ENCODE data around the gene CEACAM20.
A peak's percentile ranks its signal among the peaks of the same experiment; 100 is the strongest.
"Not testable (repeated sequence)": the region's sequence is repeated elsewhere in the genome, so short reads cannot be mapped to it uniquely, and the experiment has no call there.

CEACAM20 gene

DNA sequence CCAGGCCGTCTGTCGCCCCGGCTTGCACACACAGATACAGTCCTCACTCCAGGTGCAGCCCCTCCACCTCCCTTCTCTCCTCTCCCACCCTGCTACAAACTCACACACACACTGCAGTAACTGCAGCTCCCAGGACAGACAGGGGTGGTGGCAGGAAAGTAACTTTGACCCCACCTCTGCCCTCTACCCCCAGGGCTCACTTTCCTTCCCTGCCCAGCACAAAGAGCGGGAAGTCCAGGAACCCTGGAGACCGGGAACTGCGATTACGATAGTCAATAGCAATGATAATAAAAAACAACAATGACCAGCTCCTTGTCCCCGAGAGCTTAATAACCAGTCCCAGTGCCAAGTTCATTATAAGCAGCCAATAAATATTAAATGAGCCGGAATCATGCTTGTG is at the start of gene CEACAM20:
CEACAM20 (minus strand) TSS at position 140 of the 400 bp plus-strand sequence. CDS start 166 bp downstream, outside the sequence.
- DNase-seq = no peak

DNA sequence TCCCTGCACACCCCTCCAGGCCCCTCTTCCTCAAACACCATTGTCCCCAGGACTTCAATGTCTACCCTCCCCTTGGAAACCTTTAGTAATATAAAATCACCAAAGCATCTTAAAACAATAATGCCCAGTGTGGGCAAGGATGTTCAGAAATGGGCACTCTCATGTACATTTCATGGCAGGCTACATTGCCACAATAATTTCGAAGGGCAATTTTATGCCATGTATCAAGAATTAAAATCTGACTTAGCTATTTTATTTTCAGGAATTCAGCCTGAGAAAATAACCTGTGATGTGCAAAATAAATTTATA is 48.0 kb upstream of the CEACAM20 start:
- no peak for DNase-seq

DNA sequence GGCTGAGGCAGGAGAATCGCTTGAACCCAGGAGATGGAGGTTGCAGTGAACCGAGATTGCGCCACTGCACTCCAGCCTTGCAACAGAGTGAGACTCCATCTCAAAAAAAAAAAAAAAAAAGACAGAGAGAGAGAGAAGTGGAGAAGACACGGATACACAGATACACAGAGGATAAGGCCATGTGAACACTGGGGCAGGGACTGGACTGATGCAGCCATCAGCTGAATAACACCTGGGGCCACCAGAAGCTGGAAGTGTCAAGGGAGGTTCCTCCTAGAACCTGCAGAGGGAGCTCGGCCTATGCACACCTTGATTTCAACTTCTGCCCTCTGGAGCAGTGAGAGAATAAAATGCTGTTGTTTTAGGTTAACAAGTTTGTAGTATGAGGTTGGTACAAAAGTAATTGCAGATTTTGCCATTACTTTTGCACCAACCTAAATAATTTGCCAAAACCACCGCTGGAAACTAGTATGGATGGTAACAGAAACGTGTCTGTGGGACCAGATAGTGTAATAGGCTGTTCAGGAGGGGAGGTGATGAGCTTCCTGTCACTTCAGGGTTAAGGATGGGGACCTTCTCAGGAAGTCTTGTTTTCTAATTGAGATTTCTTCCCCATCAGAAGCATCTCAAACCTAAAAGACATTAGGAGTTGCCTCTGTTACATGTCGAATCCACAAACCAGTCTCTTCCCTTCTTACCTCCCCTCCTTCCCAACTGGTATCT is 47.5 kb upstream of the CEACAM20 start:
- no peak for DNase-seq

GRCh38 chr19:44575116-44575700 is 45.7 kb upstream of the CEACAM20 start:
- DNase-seq = no peak

DNA sequence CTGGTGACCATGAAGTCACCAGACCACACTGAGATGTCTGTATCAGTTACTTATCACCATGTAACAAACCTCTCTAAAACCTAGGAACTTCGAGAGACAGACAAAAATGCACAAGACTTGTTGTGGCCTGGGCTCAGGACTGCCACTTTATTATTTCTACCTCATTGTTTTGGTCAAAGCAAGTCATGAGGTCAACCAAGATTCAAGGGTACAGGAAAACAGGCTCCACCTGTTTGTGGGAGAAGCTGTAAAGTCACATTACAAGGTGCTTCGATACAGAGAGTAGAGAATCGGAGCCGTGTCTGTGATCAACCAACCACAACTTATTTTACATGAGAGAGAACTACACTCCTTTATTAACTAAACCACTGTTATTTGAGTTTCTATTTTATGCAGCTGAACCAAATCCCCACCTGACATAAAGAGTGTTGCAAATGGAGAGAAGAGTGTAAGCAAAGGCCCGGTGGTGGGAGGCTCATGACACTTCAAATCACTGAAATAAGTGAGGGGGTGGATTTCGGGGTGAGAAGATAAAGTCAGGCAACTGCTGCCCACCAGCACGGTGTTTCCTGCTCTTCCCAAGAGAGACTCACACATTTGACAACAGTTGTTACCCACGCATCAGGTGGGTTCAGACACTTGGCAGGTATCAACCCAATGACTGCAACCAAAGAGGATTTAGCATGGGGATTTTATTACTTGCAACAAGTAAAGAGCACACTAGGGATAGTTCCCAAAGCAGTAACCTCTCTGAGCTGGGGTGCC is 44.9 kb upstream of the CEACAM20 start:
- DNase-seq = no peak

- DNase-seq = no peak
These were observed 44.2 kb upstream of the CEACAM20 start for GRCh38 chr19:44573627-44574026.

GRCh38 chr19:44573183-44573582 is 43.7 kb upstream of the CEACAM20 start:
- no peak for DNase-seq

DNA sequence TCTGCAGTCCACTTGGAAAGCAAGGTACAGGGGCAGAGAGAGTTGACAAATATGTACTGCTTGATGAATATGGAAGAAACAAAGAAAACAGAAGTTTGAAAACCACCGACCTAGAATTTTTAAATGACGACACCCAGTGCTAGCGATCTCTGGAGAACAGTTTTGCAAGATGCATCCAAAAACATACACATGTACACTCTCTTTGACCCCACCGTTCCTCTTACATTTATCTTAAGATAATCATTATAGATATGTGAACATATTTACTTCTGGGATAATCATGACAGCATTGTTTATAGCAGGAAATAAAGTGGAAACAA is 43.1 kb upstream of the CEACAM20 start:
- no peak for DNase-seq

DNA sequence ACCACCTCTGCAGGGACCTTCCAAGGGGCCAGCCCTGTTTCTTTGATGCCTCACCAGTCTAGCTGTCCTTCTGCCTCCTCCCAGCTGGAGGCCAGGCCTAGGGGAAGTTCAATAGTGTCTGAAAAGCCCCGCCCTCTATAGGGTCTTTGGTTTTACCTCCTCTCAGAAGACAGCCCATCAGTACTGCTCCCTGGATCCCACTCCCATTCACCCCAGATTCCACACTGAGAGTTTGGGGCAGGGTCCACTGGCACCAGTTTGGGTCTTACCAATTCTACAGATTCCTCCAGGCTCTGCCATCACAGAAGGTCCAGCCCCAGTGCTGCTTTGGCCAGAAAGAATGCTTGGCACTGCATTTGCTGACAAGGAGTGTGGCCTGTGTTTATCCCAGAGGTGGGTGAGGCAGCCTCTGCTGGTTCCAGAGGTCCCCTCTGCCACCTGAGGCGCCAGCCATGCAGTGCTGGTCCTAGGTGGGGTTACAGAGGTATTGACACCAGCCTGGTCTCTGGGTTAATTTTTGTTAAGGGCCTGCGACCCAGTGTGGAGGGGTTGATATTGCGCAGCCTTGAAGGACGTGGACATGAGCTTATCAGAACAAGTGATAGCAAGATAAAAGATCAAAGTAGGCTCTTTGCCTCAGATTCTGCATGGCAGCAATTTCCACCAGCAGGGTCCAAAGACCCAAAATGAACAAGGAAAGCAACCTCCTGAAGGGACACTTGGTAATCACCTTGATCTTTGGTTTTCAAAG is 42.5 kb upstream of the CEACAM20 start:
- no peak for DNase-seq

DNA sequence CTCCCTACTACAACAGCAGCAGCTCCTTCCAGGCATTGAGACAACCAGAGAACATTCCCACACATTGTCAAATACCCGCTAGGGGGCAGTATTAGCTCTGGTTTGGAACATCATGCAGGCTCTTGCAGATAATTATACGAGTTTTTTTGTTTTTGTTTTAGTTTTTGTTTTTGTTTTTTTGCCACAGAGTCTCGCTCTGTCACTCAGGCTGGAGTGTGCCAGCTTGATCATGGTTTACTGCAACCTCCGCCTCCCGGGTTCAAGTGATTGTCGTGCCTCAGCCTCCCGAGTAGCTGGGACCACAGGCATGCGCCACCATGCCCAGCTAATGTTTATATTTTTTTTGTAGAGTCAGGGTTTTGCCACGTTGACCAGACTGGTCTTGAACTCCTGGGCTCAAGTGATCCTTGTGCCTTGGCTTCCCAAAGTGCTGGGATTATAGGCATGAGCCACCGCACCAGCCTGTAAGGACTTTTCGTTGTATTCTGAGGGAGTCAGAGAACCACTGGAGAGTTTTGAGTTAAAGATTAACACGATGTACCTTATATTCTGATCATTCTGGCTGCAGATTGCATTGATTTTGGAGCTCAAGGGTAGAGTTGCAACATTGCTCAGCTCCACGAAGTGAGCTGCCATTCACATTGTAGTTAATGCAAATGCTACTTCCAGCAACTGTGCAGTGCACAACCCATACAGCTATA is 41.7 kb upstream of the CEACAM20 start:
- DNase-seq = peak; percentile 10

GRCh38 chr19:44570603-44570983 is 41.1 kb upstream of the CEACAM20 start:
- DNase-seq = no peak

- DNase-seq = no peak
These were observed 38.3 kb upstream of the CEACAM20 start for GRCh38 chr19:44567745-44568144.

DNA sequence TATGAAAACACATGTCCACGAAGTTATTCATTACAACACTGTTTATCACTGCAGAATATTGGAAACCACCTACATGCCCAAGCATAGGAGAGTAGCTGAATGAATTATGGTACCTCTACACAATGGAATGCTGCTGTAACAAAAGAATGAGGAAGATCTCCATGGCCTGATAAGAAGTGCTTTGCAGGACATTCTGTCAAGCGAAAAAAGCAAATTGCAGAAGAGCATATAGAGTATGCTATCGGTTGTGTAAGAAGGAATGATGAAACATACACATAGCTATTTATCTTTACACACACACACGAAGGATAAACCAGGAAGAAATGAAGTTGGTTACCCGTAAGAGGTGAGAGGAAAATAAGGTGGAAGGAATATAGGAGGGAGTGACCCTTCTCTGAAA is 37.5 kb upstream of the CEACAM20 start:
- DNase-seq = no peak

GRCh38 chr19:44563086-44563655 is 33.7 kb upstream of the CEACAM20 start:
- not testable (repeated sequence) for DNase-seq

- DNase-seq = no peak
These were observed 28.5 kb upstream of the CEACAM20 start for GRCh38 chr19:44557933-44558332.

DNA sequence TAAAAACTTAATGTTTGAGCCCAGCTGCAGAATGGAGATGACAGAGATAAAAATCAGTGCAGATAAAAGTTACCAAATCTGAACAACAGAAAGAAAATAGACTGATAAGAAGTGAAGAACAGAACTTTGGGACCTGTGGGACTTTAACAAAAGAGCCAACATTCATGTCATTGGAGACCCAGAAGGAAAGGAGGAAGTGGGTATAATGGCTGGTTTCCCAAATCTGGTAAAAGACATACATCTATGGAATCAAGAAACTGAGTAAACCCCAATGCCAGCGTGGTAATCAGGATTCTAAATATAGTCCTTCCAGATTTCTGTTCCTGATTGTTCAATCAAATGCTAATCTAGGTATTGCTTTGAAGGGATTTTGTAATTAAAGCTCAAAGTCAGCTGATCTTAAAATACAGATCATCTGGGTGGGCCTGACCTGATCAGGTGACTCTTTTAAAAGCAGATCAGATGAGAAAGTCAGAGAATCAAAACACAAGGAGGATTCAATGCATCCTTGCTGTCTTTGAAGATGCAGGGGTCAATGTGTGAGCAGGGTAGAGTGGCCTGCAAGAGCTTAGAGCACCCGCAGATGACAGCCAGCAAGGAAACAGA is 25.3 kb upstream of the CEACAM20 start:
- DNase-seq = no peak

GRCh38 chr19:44553478-44554171 is 24.1 kb upstream of the CEACAM20 start:
- DNase-seq = no peak

GRCh38 chr19:44552324-44552723 is 22.8 kb upstream of the CEACAM20 start:
- DNase-seq = peak; percentile 24

DNA sequence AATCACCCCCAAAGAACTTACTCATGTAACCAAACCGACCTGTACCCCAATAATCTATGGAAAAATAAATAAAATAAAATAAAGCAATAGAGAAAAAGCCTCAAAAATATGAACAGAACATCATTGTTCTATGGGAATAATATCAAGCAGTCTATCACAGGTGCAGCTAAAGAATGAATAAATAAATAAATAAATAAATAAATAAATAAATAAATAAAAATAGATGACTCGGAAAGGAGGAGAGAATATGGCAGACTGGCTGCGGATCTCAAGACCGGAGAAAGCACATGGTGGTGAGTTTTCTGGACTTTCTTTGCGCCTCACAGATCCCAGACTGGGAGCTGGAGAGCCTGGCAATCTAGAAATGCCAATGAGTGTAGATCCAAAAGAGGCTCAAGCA is 22.4 kb upstream of the CEACAM20 start:
- DNase-seq = no peak

- DNase-seq = not testable (repeated sequence)
These were observed 21.5 kb upstream of the CEACAM20 start for GRCh38 chr19:44550976-44551375.

GRCh38 chr19:44549507-44549906 is 20.0 kb upstream of the CEACAM20 start:
- no peak for DNase-seq

DNA sequence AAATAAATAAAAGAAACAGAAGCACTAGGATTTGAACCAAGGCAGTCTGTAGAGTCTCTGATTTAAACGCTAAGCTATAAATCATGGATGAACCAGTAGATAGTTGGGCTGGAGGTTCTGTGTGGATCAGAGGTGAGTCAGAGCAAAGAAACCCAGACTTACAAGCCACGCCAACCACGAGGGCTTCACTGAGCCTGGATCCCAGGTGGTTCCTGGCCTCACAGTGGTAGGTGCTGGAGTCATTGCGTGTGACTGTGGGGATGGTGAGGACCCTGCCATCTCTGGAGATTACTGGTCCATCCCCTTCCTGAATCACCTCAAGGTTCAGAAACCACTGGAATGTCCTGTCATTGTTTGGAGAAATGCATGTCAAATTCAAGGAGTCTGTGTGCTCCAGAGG is 19.3 kb upstream of the CEACAM20 start:
- DNase-seq = no peak
